GM21526 (cell line): Measurements from ENCODE around the gene HOXA6.

Experiments used
- ATAC-seq: cut with Tn5 transposase; IDR thresholded peaks from one replicate; pipeline ENCODE4 v1.9.1; 2021; ENCODE audit warnings: moderate library complexity; ENCODE audit not compliant: unreplicated experiment, low FRiP score

HOXA6 gene

DNA sequence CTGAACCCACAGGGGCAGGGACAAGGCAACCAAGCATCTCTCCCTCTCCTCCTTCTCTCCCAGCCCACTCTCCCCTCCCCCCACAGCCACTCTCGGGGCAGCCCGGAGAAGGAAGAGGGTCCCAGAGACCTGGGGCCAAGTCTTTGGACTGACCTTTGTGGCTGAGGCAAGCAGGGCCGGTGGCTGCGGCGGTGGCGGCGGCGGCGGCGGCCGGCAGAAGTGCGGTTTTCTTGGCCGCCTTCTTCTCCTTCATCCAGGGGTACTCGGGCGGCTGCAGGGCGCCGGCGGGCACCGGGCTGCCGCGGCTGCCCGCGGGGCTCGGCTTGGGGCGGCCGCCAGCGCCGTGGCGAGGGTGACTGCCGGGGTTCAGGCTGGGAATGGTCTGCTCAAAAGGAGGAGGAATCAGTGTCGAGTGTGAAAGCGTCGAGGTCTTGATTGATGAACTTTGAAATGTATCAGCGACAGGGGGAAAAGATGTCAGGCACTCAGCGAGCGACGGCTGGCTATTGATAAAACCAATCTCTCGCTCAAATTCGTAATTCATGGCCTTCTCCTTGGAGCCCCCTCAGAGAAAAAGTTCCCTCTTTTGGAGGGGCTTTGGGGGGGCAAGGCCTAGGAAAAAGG, 45.5 kb downstream of the HOXA6 start:
- ATAC-seq = no peak

DNA sequence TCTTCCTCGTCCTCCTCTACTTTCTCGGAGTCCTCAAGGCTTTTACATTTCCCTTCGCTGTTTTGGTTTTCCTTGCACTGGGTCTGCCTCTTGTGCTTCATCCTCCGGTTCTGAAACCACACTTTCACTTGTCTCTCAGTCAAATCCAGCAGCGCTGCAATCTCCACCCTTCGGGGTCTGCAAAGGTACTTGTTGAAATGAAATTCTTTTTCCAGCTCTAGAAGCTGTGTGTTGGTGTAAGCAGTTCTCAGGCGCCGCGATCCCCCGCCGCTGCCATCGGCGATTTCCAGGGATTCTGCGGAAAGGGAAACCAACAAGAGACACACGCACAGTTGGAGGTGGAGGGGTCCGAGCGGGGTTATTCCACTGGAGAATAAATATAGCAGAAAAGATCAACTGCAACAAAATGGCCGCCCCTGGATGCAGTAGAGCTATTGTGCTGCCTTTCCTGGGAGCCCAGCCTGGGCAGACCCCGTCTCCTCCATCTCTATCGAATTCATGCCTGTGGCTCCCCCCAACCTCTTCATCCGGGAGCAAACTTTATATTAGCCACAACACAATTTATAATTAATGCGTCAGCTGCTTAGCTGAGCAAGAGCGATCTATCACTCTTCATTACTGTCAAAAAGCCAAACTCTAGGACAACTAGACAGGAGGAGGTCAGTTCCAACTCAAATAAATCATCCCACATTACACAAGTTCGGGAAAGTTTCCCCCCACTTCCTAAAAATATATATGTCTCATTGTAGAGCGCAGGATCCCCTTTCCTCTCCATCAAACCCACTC, 46.2 kb downstream of the HOXA6 start:
- no peak for ATAC-seq

DNA sequence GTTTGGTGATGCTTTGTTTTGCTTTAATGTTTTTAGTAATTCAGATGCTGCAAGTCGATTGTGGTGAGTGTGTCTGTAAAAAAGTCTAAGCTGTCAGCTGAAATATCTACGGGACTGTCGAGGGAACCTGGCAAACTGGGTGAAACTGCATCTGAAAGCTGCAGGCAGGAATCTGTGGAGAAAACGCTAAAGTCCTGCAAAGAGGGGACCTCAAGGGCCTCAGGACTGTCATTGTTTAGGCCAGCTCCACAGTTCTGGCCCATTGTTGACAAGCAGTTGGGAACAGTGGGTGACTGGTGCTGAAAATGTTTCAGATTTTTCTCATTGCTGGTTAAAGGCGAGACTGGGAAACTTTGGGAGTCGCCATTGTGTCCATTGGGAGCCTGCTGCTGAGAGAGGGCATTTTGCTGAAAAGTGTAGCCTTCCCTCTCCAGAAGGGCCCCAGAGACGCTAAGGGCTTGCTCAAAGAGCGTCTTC, 46.8 kb downstream of the HOXA6 start:
- no peak for ATAC-seq

DNA sequence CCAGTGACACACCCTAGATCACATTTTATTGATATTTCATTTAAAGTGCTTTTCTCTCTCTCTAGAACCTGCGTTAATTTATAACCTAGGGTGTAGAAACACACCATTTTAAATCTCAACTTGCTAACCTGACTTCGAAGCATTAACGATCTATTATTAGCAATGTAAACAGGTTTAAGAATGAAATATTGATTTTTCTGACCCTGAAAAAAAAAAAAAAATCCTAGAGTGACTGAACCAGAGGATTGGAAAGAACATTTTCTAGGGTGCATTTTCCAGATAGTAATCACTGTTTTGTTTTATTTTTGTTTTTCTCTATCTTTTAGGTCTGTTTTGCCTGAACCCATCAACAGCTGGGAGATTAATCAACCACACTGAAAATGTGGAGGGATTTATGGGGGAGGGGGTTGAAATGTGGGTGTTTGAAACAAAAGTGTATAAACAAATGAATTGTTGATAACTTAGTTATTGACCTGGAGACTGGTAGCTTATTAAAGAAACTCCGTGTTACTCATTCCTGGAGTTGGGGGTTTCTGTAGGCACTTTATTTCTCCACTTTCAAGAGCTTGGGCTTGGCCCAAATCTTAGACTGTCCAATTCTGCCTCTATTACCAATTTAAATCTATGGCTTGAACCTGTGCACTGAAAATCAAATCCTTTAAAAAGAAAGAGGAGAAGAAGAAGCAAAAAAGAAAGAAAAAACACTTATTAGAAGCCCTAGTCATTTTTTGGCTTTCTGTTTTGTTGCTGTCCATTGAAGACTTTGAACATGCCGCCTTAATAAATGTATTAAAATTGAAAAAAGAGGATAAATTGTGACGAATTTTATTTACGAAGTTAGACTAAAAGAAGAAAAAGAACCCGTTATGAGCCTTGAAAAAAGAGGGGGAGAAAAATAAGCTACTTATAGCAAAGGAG, 47.9 kb downstream of the HOXA6 start:
- no peak for ATAC-seq

DNA sequence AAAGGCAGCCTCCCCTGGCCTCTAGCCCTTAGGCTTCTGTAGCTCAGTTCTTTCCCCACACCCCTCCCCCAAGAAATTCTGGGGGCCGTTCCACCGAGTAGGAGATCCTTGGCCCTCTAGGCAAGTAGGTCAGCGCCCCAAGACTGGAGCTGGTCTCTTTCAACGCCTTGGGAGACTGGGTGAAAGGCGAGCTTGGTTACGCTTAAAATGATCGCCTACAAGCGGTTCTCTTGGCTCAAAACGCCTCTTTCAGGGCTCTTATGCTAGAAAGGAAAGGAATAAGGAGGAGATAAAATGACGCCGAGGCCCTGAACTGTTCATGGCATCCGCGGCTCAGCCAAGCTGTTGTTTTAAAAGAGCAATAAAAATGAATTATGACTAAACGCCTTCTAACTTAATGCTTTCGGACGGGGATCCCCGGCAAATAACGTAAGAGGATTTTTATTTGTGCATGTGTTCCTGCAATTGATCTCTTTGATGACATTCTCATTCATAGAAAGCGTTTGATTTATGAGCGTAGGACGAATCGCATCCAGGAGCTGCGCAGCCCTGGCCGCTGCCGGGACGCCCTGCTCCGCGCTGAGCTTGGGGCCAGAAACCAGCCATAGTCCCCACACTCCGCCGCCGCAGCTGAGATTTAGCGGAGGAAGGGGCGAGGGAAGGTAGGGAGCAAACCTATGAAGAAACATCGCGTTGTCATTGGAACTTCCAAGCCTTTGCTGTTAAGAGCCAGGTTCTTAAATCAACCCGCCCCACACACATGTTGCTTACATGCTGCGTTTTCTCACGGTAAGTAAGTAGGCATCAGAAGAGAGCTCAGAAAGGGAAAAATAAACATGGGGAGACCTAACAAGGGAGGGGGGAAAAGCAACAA, 48.8 kb downstream of the HOXA6 start:
- no peak for ATAC-seq

DNA sequence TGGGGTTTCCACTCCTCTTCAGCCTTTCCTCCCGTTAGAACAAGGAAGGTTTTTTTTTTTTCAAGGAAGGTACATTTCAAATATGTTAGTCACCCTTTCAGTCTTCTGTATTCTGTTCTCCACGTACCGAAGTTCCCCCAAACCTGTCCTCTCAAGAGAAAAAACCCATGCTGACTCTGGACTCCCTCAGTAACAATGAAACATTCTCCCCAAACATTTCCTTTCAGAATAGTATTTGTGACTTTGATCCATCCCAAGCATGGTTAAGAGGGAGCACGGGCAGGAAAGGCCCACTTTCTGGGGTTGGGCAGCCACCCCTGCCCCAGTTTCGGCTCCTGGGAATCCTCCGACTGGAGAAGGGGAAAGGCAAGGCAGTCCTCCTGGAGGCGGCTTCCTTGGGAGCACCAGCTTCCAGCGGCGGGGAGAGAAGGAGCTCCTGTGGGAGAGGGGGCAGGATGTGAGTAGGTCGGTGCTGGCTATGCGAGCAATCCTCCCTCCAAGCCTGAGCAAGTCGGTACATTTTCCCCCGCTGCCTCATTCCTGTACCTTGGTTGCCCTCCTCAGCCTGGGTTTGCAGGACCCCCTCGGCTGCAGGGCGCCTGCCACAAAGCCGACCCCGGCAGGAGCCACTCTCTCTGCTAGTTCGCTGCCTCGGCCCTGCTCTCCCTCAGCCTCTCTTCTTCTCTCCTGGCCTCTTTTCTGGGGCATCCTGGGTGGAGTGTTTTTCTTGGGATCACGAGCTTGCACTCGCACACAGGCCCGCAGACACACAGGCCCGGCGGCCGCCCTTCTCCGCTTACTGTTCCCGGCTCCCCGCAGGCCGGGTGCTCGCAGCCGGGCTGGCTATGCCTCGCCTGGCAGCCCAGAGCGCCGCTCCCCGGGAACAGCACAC, 49.6 kb downstream of the HOXA6 start:
- no peak for ATAC-seq

DNA sequence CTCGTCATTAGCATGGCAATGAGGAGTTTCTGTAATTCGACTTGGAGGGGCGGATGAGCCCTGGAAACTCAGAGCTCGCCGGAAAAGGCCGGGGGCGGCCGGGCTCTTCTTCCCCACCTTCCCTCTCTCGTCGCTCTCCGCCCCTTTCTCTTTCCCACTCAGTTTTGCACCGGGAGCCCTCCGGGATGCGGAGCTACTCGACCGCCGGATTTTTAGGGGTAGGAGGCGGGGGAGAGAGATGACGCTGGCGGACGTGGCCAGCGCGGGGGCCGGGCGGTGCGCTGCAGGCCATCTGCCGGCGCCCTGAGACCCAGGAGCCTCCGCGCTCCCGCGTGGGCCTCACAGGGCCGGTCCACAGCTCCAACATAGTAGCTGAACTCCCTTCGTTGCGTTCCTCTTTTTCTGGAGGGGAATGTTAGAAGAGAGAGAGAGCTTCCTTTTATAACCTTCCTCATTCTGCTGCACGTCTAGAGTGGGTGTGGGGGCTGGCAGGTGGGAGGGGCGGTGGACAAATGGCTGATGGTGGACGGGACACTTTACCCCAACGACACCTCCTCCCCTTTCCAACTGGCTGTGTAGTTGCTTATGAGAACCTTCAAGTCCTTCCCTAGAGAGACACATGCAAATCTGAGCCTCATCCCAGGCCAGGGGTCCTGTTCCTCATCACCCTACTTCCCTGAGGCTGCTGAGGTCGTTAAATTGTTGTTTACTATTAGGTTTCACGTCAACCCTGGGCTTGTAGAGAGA, 50.6 kb downstream of the HOXA6 start:
- ATAC-seq = no peak

DNA sequence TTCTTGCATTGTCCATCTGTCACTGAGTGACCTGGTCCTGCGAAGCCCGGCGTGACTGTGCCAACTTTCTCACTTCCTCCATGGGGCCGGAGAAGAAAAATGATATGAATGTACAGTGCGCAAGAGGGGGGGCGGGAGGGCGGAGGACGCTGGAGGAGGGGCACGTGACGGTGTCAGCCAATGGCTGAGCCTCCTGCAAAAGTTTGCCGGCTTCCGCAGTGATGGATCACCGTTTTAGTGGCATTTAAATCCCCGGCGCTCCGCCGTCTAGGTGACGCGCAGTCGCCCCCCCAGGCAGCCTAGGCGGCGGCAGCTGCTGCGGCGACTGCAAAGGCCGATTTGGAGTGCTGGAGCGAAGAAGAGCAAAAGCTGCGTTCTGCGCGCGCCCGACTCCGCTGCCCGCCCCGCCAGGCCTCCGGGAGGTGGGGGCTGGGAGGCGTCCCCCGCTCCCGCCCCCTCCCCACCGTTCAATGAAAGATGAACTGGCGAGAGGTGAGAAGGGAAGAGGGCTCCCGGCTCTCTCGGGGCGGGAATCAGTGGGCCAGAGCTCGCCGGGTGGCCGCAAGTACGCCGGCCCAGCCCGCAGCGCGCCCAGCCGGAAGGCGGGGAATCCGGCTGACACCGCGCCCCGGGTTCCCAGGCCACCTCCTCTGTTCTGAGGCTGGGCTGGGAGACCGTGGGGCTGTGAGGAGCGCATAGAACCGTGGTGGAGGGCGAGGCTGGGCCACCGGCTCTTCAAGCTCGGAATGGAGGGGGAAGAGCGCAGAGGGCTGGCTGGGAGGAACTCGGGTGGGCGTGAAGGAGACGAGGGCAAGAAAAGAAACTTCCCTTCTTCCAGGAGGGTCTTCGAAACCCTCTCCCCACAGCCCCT, 51.4 kb downstream of the HOXA6 start, which contains the start of gene HOXA1:
HOXA1 (minus strand) TSS at position 104 of the 871 bp plus-strand sequence; CDS start at position 16, 88 bp downstream.
- ATAC-seq = peak; percentile 88
